Mononuclear cell (primary cell): ENCODE measurements around the gene APOD. TPM values are rescaled to one million over a fixed set of nuclear protein-coding genes. Genes with fewer than 3 reads are reported as not detected.

Experiments
- H3K27me3 ChIP-seq: 2 replicates; pipeline ENCODE4 v1.6.0; 2011; ENCODE audit warnings: low read length, control low read depth; ENCODE audit not compliant: insufficient read depth
- H3K4me1 ChIP-seq: 2 replicates; pipeline ENCODE4 v1.5.1; 2011; ENCODE audit warnings: mild to moderate bottlenecking, low read length, control low read depth; ENCODE audit not compliant: insufficient read depth
- H3K4me3 ChIP-seq: 2 replicates; pipeline ENCODE4 v1.5.1; 2011; ENCODE audit warnings: mild to moderate bottlenecking, low read length, moderate library complexity
- H3K9me3 ChIP-seq: 2 replicates; pipeline ENCODE4 v1.5.1; 2011; ENCODE audit warnings: low read depth, mild to moderate bottlenecking, control low read depth, low read length
- total RNA-seq: library from RNA; depleted of rRNA; stranded (reverse); fragments of >200 nt; gene quantifications from one replicate; pipeline ENCODE4 v1.2.3, GENCODE V29; 2012

The APOD gene
- total RNA-seq, 1 donor: not detected

- Histone ChIP-seq H3K9me3 (no peaks in the 10 kb centered on the region), H3K4me1 (peaks cover 12% of the 10 kb centered on the region), H3K4me3 (no peak overlapping the region), H3K27me3 (no peaks in the 10 kb centered on the region)
Observed at GRCh38 chr3:195556390-195556789, 27.4 kb downstream of the APOD start.

DNA sequence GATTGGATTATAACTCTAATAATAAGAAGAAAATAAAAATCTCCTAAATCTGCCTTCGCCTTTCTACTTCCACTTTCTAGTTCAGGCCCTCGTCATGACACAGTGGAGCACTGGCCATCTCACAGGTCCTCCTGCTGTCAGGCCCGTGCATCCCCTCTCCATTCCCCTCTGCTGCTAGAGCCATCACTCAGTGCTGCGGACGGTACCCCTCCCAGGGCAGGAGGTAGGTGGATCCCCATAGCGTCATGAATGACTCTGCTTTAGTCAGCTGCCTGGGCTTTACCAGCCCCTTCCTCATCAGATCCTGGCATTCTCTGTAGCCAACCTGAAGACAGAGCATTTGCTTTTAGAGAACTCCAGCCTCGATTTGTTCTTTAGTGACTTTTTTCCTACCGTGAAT, 28.6 kb downstream of the APOD start:
- Histone ChIP-seq H3K4me3 (no peak overlapping the region), H3K9me3 (no peaks in the 10 kb centered on the region), H3K27me3 (no peaks in the 10 kb centered on the region), H3K4me1 (peaks cover 24% of the 10 kb centered on the region)

DNA sequence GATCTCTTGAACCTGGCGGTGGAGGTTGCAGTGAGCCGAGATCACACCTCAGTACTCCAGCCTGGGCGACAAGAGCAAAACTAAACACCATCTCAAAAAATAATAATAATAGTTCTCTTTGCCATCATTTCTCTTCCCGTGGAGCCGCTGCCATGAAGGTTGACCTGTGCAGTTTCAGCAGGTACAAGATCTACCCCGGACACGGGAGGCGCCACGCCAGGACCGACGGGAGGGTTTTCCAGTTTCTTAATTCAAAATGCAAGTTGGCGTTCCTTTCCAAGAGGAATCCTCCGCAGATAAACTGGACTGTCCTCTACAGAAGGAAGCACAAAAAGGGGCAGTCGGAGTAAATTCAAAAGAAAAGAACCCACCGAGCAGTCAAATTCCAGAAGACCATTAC, 29.3 kb downstream of the APOD start:
- Histone ChIP-seq H3K27me3 (no peaks in the 10 kb centered on the region), H3K4me3 (no peak overlapping the region), H3K4me1 (peaks cover 30% of the 10 kb centered on the region), H3K9me3 (no peaks in the 10 kb centered on the region)

GRCh38 chr3:195553268-195553667, 30.5 kb downstream of the APOD start:
- peaks cover 42% of the 10 kb centered on the region for H3K4me1 ChIP-seq
- no peak overlapping the region for H3K4me3 ChIP-seq
- no peaks in the 10 kb centered on the region for H3K9me3 ChIP-seq

DNA sequence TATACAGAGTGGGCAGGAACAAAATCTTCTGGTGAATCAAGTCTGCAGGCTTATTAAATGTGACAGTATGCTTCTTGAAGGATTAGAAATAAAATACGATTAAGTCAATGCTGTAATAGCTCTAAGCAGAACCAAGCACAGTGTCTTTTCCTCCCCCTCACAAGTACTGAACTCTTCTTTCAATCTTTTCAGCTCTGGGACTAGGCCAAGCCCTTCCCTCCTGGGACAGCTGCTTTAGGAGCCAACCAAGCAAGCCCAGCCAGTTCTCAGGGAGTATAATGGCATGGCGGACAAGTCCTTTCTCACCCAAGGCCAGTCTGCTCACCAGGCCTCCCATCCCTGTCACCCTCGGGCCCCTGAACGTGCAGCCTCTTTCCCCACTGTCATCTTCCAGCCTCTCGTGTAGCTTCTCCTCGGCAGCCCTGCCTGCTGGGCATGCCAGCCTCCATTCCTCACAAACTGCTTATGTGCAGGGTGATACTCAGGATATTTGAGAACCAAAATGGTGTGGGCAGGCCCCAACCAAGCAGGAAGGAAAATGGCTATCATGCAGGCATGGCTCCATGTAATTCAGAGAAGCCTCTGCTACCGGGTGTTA, 32.3 kb downstream of the APOD start:
- no peak overlapping the region for H3K4me3 ChIP-seq
- H3K9me3 ChIP-seq: no peaks in the 10 kb centered on the region
- peaks cover 50% of the 10 kb centered on the region for H3K4me1 ChIP-seq
- no peaks in the 10 kb centered on the region for H3K27me3 ChIP-seq

More at GRCh38 chr3:195553268-195553667, 30.5 kb downstream of the APOD start:
- no peaks in the 10 kb centered on the region for H3K27me3 ChIP-seq

DNA sequence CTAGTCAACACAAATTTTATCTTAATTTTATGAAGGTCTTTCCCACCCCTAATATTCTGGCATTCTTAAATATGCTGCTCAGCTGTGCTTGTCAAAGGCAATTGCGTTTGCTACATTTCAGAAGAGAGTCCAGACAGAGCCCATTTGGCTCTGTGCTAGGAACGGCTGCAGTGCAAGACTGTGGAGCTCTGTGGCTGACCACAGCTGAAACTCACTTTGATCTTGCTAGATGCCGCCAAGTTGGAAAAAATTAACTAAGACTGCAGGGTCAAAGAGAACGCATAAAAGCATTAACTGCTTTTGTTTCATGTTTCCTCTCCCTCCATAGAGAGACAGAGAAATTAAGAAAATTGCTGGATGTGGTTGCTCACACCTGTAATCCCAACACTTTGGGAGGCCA, 33.0 kb downstream of the APOD start:
- no peaks in the 10 kb centered on the region for H3K9me3 ChIP-seq
- H3K4me3 ChIP-seq: no peak overlapping the region
- H3K27me3 ChIP-seq: no peaks in the 10 kb centered on the region
- peaks cover 57% of the 10 kb centered on the region for H3K4me1 ChIP-seq

- Histone ChIP-seq H3K4me1 (peaks cover 61% of the 10 kb centered on the region), H3K27me3 (no peaks in the 10 kb centered on the region), H3K9me3 (no peaks in the 10 kb centered on the region), H3K4me3 (peak overlapping the region; percentile 22)
Observed at GRCh38 chr3:195549931-195550519, 33.7 kb downstream of the APOD start.

- H3K9me3 ChIP-seq: no peaks in the 10 kb centered on the region
- no peak overlapping the region for H3K4me3 ChIP-seq
- no peaks in the 10 kb centered on the region for H3K27me3 ChIP-seq
- peaks cover 71% of the 10 kb centered on the region for H3K4me1 ChIP-seq
Observed at GRCh38 chr3:195548987-195549386, 34.8 kb downstream of the APOD start.

DNA sequence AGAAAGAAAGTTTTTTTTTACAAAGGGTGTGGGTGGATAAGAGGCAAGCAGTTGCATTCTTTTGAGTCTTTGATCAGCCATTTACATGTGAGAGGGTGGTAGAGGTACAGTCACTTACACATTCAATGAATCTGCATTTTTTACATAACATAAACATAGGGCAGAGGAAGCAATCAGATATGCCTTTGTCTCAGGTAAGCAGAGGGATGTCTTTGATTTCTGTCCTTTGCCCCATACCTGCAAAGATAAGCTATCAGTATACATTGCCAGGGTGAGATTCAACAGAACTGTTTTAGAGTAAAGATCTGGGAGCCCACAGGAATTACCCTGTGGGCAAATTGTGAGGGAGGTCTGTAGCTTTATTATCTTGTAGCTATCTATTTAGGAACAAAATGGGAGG, 35.2 kb downstream of the APOD start:
- Histone ChIP-seq H3K4me3 (no peak overlapping the region), H3K27me3 (no peaks in the 10 kb centered on the region), H3K9me3 (no peaks in the 10 kb centered on the region), H3K4me1 (peaks cover 76% of the 10 kb centered on the region)

- no peak overlapping the region for H3K4me3 ChIP-seq
- H3K27me3 ChIP-seq: no peaks in the 10 kb centered on the region
- H3K4me1 ChIP-seq: peaks cover 76% of the 10 kb centered on the region
- H3K9me3 ChIP-seq: no peaks in the 10 kb centered on the region
Observed at GRCh38 chr3:195548006-195548405, 35.7 kb downstream of the APOD start.

- Histone ChIP-seq H3K4me3 (no peak overlapping the region), H3K4me1 (peaks cover 73% of the 10 kb centered on the region), H3K27me3 (no peaks in the 10 kb centered on the region), H3K9me3 (no peaks in the 10 kb centered on the region)
Observed at GRCh38 chr3:195546130-195546560, 37.6 kb downstream of the APOD start.

GRCh38 chr3:195544634-195545033, 39.1 kb downstream of the APOD start:
- H3K27me3 ChIP-seq: no peaks in the 10 kb centered on the region
- H3K9me3 ChIP-seq: no peaks in the 10 kb centered on the region
- H3K4me3 ChIP-seq: no peak overlapping the region
- H3K4me1 ChIP-seq: peaks cover 72% of the 10 kb centered on the region

DNA sequence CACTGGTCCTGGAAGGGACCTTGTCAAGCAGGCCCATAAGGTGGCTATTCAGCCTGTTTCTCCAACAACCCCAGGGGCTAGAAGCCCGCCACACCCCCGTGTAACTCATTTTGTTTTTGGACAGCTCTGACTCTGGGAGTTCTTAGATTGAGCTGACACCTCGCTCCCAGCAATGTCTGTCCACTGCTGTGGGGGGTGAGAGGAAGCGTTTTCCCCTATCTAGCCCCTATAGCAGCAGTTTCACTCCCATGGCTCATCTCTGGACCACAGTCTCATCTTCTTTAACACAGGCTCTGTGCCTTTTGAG, 39.6 kb downstream of the APOD start:
- peaks cover 72% of the 10 kb centered on the region for H3K4me1 ChIP-seq
- no peaks in the 10 kb centered on the region for H3K9me3 ChIP-seq
- H3K4me3 ChIP-seq: no peak overlapping the region
- no peaks in the 10 kb centered on the region for H3K27me3 ChIP-seq

GRCh38 chr3:195543500-195544229, 40.1 kb downstream of the APOD start:
- Histone ChIP-seq H3K9me3 (no peaks in the 10 kb centered on the region), H3K4me1 (peaks cover 69% of the 10 kb centered on the region), H3K4me3 (peak overlapping the region; percentile 87), H3K27me3 (no peaks in the 10 kb centered on the region)

DNA sequence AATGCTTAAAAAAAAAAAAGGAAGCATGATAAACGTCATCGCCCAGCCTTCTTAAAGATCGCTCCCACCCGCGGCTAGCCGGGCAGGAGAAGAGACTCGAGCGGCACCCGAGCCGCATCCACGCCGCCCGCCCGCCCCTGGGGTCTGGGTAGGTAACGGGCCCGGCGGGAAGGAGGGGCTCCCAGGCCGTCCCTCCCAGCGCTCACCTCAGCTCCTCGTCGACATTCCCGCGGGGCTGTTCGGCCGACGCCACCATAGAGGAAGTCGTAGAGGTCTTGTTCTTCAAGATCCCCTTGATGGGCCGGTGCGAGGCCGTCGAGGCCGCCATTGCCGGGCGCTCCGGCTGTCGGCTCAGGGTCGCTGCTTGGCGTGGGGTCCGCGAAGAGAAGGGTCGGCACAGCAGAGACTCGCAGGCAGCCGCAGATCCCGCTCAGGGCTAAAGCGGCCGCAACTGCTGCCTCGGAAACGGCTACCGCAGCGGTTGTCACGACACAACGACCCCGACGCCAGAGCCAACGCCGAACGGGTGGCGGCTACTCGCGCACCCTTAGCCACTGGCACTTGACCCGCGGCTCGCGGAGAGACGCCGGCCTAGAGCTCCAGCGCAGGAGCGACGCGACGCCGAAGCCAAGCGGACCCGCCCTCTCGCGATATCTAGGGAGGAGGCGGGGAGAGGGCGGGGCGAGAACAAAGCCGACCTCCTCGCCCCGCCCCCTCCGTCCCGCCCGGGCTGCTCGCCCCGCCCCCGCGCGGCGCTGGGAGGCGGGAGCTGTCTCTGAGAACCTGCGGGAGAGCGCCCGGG, 40.8 kb downstream of the APOD start, which contains the start of gene PPP1R2:
PPP1R2 (minus strand) TSS at position 628 of the 802 bp plus-strand sequence; CDS start at position 328, 300 bp downstream.
- H3K4me1 ChIP-seq: peaks cover 65% of the 10 kb centered on the region
- H3K4me3 ChIP-seq: peak within 1 kb of the TSS; percentile 87
- no peaks in the 10 kb centered on the region for H3K9me3 ChIP-seq
- no peaks in the 10 kb centered on the region for H3K27me3 ChIP-seq
